K562 (cell line): ENCODE measurements around the gene LMNB1. TPM values are rescaled to one million over a fixed set of nuclear protein-coding genes. Genes with fewer than 3 reads are reported as not detected.
A peak's percentile ranks its signal among the peaks of the same experiment; 100 is the strongest.

ENCODE experiments used
- AFF4 ChIP-seq: sonication (generic); formaldehyde crosslinking; IDR thresholded peaks from 2 replicates; pipeline ENCODE4 v1.8.0; 2023; ENCODE audit warnings: mild to moderate bottlenecking, missing genetic modification reagents
- DEAF1 ChIP-seq: fragments of 450-650 bp; formaldehyde crosslinking; IDR thresholded peaks from 2 replicates; pipeline ENCODE4 v1.4.0; 2020; ENCODE audit warnings: mild to moderate bottlenecking, moderate library complexity
- FOXA1 ChIP-seq: fragments of 450-650 bp; IDR thresholded peaks from 2 replicates; pipeline ENCODE4 v1.6.1; 2016; ENCODE audit warnings: mild to moderate bottlenecking, borderline replicate concordance
- GABPB2 ChIP-seq: fragments of 250-450 bp; sonication (Bioruptor Pico); conservative IDR thresholded peaks from 2 replicates; pipeline ENCODE4 v1.5.1; 2021; ENCODE audit warnings: mild to moderate bottlenecking
- JUND ChIP-seq, 2 experiments: IDR thresholded peaks; 2 replicates in 1 of 2; 3 replicates in 1 of 2; pipeline ENCODE4 v1.6.1; 2011; ENCODE audit warnings: borderline replicate concordance in 2 of 2, low read depth in 2 of 2, low read length in 2 of 2, improper control_type of control experiment in 1 of 2, missing biosample characterization in 1 of 2, missing genetic modification characterization in 1 of 2, missing genetic modification reagents in 1 of 2
- KLF10 ChIP-seq: fragments of 250-450 bp; sonication (Bioruptor Pico); IDR thresholded peaks from 2 replicates; pipeline ENCODE4 v1.6.1; 2021; ENCODE audit warnings: matching md5 sums
- MAX ChIP-seq: sonication (generic); formaldehyde crosslinking; IDR thresholded peaks from 2 replicates; pipeline ENCODE4 v1.9.0; 2022; ENCODE audit warnings: mild to moderate bottlenecking, missing genetic modification reagents
- MLX ChIP-seq, 2 experiments: fragments of 450-650 bp in 1 of 2; sonication (generic) in 1 of 2; formaldehyde crosslinking; conservative IDR thresholded peaks; 2 replicates each; pipeline versions ENCODE4 v1.4.0 to v1.8.1; 2020 to 2022; ENCODE audit warnings: mild to moderate bottlenecking in 1 of 2, missing genetic modification reagents in 1 of 2
- SFPQ ChIP-seq: fragments of 200-400 bp; formaldehyde crosslinking; IDR thresholded peaks from 2 replicates; pipeline ENCODE4 v1.6.1; 2017; ENCODE audit warnings: mild to moderate bottlenecking, low read depth, low read length, moderate library complexity
- SIRT6 ChIP-seq: IDR thresholded peaks from one replicate; pipeline ENCODE4 v1.6.1; 2012; ENCODE audit warnings: low read depth, mild to moderate bottlenecking, control low read depth, inconsistent platforms, low read length, moderate library complexity
- SIX5 ChIP-seq, 2 experiments: IDR thresholded peaks; 2 replicates each; pipeline ENCODE4 v1.6.1; 2011; ENCODE audit warnings: low read length in 2 of 2, borderline replicate concordance in 1 of 2, low read depth in 1 of 2, mild to moderate bottlenecking in 1 of 2, moderate library complexity in 1 of 2; ENCODE audit not compliant: insufficient read depth in 1 of 2
- SMAD4 ChIP-seq: fragments of 250-450 bp; sonication (Bioruptor Pico); conservative IDR thresholded peaks from 2 replicates; pipeline ENCODE4 v1.8.0; 2021; ENCODE audit warnings: inconsistent platforms, mild to moderate bottlenecking, moderate library complexity
- SNAPC5 ChIP-seq: fragments of 250-450 bp; sonication (Bioruptor Pico); IDR thresholded peaks from 2 replicates; pipeline ENCODE4 v1.8.0; 2021; ENCODE audit warnings: moderate library complexity, mild to moderate bottlenecking, inconsistent platforms
- TARDBP ChIP-seq: fragments of 450-650 bp; IDR thresholded peaks from 2 replicates; pipeline ENCODE4 v1.6.1; 2016
- TRIM24 ChIP-seq, 2 experiments: fragments of 450-650 bp; IDR thresholded peaks; 2 replicates each; pipeline ENCODE4 v1.6.1; 2016
- WHSC1 ChIP-seq: IDR thresholded peaks from one replicate; pipeline ENCODE4 v1.6.1; 2012; ENCODE audit warnings: low read length, control low read depth, inconsistent platforms
- ZNF436 ChIP-seq: fragments of 250-450, 450-650 bp; sonication (Bioruptor Pico); formaldehyde crosslinking; IDR thresholded peaks from 2 replicates; pipeline ENCODE4 v1.7.0; 2020; ENCODE audit warnings: mild to moderate bottlenecking
- ZNF75A ChIP-seq: fragments of 450-650 bp; formaldehyde crosslinking; IDR thresholded peaks from 2 replicates; pipeline ENCODE4 v1.4.0; 2020; ENCODE audit warnings: mild to moderate bottlenecking
- polyA plus RNA-seq, 8 experiments: library from polyadenylated mRNA; depleted of rRNA in 4 of 8; stranded (reverse) in 5 of 8; unstranded in 3 of 8; fragments of >200 nt; fragmentation: Nextera tagmentation in 2 of 8; fragmentation: Illumina TruSeq in 1 of 8; extraction: Ambion mirVana in 2 of 8; extraction: Trizol in 1 of 8; gene quantifications; 2 replicates each; pipeline versions ENCODE4 v1.2.1 to v1.2.3, GENCODE V29; 2011 to 2014; ENCODE audit warnings: inconsistent platforms in 1 of 8, missing spikeins in 1 of 8
- total RNA-seq, 7 experiments: library from RNA; depleted of rRNA in 6 of 7; stranded (reverse); fragments of >200 nt in 6 of 7; fragmentation: Illumina TruSeq in 2 of 7; extraction: Trizol in 2 of 7; gene quantifications; 2 replicates each; pipeline versions ENCODE4 v1.2.1 to v1.2.3, GENCODE V29; 2011 to 2021; ENCODE audit warnings: low replicate concordance in 1 of 7

The LMNB1 gene
- total and polyA plus RNA-seq, 9 of the 15 experiments (the other 6 are each of a cell fraction or from before 2014, with no cell fraction given): 2.8 to 190 (median 131) TPM

GRCh38 chr5:126776499-126777256 lies at the start of gene LMNB1 (continued):
- TF ChIP-seq FOXA1: no peak
- TF ChIP-seq AFF4 (CRISPR knock-in tag): no peak; the same call in 1 of the 2 replicates
- TF ChIP-seq KLF10 (CRISPR knock-in tag): no peak
- peak; percentile 96 for TF ChIP-seq TARDBP
- no peak for TF ChIP-seq GABPB2 (CRISPR knock-in tag)
- peak; percentile 88 for TF ChIP-seq MAX (CRISPR knock-in tag)
- TF ChIP-seq SFPQ: no peak
- TF ChIP-seq DEAF1 (CRISPR knock-in tag): no peak
- no peak for TF ChIP-seq MLX (CRISPR knock-in tag; conservative IDR thresholded peaks at IDR 0.05)
- no peak for TF ChIP-seq SIX5 (IDR thresholded peaks at IDR 0.05; ENCODE audit: borderline replicate concordance in 1 of 2, insufficient read depth in 1 of 2, low read depth in 1 of 2, low read length in 2 of 2)
- no peak for TF ChIP-seq ZNF436 (CRISPR knock-in tag)
- peak; percentile 50; the same call in 1 of the 2 replicates for TF ChIP-seq JUND (IDR thresholded peaks at IDR 0.05; ENCODE audit: borderline replicate concordance, low read depth, low read length)
- TF ChIP-seq JUND (tag; IDR thresholded peaks at IDR 0.05; ENCODE audit: borderline replicate concordance, low read depth, low read length): peak; percentile 76; the same call in 1 of the 3 replicates
- peak; percentile 68 for TF ChIP-seq SMAD4 (CRISPR knock-in tag)
- TF ChIP-seq TRIM24 (IDR thresholded peaks at IDR 0.05): peak in 1 of 2 experiments; percentile 69; a peak in 1 of 4 replicates
- TF ChIP-seq WHSC1: no peak
- no peak for TF ChIP-seq SIRT6
- TF ChIP-seq SNAPC5 (CRISPR knock-in tag): no peak
- TF ChIP-seq ZNF75A (CRISPR knock-in tag): no peak
